COR-L47 (cell line): ENCODE measurements around the gene OR1D5.
"Not testable (repeated sequence)": the region's sequence is repeated elsewhere in the genome, so short reads cannot be mapped to it uniquely, and the experiment has no call there.

ENCODE experiments used
- DNase-seq: peaks from one replicate; lab custom pipeline; 2025; lab: John Stamatoyannopoulos, UW

Gene OR1D5

DNA sequence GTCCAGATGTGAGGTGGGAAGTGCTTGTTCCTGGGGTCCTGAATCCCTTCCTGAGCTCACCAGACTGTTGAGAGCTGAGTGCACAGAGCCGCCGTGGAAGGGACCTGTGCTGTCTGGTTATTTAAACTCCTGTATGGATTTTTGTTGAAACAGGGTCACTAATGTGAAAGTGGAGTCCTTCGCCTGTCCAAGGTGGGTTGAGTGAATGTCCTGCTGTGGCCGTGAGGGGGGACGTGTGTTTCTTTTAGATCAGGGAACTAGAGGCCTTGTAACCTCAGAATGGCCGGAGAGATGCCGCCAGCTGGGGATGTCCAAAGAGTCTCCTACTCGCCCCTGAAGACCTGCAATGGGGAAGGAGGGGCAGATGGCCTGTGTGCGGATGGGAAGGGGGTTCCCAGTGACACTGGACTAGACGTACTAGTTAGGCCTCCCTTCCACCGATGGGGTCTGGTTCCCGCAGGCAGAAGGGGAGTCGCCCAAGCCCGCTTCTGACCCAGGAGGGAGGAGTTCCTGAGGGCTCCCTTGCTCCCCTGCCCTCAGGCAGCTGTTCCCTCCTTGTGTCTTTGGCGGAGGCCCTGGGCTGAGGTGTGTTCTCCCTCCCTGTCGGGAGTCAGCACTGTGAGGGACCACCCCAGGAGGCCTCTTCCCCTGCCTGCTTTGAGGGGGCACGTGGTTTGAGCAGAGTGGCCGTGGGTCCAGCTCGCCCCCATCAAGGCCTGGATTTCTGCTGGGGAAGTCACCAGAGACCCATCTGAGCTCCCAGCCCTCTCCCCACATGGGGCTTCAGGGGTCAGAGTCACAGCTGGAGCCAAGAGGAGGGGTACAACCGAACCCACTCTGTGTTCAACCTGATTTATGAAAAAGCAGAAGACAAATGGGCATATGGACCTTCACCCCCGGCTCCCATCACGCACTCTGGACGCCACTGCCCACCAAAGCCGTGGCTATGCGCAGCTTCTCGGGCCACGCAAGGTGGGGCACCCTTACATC, 30.9 kb downstream of the OR1D5 start:
- DNase-seq: no peak

DNA sequence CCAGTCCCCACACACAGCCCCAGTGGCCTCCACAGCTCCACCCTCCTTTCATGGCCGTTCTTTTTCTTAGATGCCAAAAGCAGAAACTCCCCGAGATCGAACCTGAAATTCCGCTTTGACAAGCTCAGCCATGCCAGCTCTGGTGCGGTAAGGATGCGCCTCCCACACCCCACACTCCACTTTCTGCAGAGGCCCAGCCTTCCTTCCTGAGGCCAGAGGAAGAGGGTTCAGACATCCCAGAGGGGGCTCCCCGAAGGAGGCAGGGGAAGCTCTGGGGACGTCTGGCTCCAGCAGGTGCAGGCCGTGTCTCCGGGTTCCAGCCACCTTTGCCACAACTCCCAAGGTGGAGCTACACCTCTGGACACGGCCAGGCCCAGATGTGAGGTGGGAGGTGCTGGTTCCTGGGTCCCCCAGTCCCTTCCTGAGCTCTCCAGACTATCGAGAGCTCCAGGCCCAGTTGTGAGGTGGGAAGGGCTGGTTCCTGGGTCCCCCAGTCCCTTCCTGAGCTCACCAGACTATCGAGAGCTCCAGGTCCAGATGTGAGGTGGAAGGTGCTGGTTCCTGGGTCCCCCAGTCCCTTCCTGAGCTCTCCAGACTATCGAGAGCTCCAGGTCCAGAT, 32.4 kb downstream of the OR1D5 start:
- DNase-seq: not testable (repeated sequence)

GRCh38 chr17:3030096-3030495, 33.3 kb downstream of the OR1D5 start:
- no peak for DNase-seq

GRCh38 chr17:3029213-3029913, 34.0 kb downstream of the OR1D5 start:
- no peak for DNase-seq

DNA sequence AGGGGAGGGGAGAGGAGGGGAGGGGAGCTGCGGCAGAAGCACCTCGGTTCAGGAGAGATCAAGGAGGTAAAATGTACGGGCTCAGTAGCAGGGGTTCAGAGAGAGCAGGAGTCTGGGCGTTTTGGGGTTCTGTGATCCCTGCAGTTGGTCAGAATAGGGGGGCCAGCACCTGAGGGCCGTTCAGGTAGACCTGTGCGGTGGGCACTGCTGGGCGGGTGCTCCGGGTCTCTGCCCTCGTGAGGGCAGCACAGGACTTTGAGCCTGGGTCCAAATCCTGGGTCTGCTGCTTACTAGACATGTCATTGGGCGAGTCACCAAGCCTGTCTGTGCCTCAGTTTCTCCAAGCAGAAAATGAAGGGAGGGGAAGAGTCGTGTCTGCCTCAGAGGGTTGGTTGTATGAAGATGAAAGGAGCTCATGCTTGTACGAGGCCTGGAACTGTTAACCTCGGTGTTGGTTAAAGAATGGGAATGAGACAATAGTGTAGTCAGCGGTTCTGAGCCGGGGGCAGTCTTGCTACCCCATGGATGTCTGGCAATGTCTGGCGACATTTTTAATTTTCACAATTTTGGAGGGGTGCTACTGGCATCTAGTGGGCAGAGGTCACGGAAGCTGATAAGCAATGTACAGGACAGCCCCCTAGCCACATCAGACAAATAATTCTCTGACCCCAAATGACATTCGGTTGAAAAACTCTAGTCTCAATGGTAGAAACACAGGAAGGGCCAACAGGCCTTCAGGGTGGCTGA, 35.4 kb downstream of the OR1D5 start:
- DNase-seq: no peak

DNA sequence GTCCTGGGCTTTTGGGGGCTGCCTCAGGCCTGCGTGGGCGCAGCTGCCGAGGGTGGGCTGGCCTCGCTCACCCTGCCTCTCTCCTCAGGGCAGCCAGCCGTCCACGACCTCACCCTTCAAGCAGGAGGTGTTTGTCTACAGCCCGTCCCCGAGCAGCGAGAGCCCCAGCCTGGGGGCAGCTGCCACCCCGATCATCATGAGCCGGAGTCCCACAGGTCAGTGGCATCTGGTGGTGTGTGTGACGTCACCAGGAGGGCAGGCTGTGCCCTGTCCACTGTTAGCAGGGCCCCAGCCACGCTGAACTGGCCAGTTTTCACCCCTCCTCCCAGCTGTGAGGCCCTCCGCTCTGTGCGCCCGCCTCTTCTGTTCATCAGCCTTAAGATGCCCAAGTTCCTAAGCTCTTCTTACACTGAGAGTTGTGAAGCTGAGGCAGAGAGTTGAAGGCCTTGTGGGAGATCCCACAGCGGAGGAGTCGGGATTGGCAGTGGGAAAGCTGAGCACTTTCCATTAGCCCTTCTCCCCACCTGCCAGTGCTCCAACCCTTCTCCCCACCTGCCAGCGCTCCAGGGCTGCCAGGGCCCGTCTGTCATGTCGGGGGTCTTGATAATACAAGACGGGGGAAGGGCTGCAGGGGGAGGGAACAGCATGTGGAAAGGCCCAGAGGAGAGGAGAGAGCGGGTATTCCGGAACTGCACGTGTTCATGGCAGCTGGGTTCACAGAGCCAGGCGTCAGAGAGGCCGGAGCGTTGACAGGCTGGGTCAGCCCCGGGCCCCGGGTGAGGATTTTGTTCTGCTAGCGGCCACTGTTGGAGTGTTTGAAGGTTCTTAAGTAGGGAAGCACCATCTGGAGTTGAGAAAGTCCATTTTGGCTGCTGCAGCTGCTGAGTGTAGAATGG, 36.3 kb downstream of the OR1D5 start:
- DNase-seq: no peak

DNA sequence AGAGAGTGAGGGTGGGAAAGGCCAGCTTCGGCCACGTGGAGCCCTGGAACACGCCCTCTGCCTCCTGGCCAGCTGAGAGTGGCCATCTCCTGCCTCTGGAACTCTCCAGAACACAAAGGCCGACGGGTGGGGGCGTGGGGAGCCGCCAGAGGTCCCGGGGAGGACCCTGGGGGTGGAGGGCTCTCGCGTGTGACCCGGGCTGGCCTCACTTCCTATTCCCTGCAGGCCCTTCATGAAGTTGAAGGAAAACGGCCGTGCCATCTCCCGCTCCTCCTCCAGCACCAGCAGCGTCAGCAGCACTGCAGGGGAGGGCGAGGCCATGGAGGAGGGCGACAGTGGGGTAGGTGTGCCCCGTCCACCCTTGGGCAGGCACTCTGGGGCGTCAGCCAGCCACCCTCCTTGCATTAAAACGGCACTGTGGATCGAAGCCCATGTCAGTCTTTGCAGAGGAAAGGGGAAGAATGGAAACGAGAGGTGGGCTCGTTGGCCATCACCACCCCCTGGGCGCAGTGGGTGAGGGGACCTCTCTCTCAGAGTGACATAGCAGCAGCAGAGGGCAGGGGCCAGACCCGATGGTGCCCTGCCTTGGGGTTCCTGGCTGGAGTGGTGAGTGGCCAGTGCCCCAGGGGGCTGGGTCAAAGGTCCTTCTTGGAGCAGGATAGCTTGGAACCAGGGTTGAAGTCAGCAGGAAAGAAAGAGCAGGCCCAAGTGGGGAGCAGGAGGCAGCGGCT, 37.1 kb downstream of the OR1D5 start:
- DNase-seq: no peak

- no peak for DNase-seq
Measured at GRCh38 chr17:3025421-3026124, 37.8 kb downstream of the OR1D5 start.

- no peak for DNase-seq
Measured at GRCh38 chr17:3024346-3024745, 39.1 kb downstream of the OR1D5 start.

DNA sequence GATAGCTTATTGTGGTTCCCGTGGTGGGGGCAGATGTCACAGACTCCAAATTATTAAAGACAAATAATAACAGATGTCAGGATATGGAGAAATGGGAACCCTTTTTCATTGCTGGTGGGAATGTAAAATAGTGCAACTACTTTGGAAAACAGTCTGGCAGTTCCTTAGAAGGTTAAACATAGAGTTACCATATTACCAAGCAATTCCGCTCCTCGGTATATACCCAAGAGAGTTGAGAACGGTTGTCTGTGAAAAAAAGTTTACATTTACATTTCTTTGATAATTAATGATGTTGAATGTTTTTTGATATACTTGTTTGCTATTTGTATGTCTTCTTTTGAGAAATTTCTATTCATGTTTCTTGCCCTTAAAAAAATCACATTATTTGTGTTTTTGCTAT, 41.2 kb downstream of the OR1D5 start:
- DNase-seq: no peak

GRCh38 chr17:3020381-3020780, 43.0 kb downstream of the OR1D5 start:
- no peak for DNase-seq

DNA sequence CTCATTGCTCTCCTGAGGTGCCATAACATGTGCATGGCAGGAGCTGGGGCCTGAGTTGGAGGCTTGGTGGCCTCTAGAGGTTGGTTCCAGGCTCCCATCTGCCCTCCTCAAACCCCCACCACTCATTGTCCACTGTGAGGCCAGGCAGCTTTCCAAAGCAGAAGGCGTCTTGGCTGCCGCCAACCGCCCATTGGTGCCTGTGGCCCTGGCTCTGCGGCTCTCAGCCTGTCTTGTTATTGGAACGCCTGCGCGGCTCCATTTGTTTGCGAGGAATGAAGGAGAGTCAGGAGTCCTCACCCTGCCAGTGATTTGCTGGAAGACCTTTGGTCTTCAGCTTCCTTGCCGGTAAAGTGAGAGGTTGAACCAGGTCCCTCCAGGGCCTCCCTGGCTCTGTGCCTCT, 43.6 kb downstream of the OR1D5 start:
- DNase-seq: no peak

DNA sequence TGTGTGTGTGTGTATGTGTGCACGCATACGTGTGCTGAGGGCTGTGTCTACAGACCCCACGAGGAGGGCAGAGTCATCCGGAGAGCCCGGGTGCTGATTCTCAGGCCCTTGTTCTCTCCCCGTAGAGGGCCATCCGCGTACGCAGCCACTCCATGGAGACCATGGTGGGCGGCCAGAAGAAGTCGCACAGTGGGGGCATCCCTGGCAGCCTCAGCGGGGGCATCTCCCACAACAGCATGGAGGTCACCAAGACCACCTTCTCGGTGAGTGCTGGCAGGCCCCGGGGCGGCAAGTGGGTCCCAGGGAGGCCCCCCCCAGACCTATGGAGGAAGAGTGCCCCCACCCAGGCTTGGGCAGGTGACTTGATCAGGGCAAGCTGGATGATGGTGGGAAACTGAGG, 45.5 kb downstream of the OR1D5 start:
- no peak for DNase-seq

DNA sequence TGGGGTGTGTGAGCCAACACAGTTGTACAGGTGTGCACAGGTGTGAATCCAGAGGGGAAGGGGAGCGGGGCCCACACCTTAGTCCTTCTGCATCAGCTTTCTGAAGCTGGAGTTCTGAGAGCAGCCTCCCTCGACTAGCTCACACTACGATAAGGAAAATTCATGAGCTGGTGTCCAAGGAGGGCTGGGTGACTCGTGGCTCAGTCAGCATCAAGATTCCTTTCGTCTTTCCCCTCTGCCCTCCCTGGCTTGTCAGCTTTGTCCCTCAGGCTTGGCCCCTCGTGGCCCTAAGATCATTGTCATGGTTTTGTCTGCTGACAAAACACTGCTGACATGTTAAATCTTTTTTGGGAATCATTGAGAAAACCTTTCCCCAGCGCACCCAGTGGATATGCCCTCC, 47.5 kb downstream of the OR1D5 start:
- no peak for DNase-seq

DNA sequence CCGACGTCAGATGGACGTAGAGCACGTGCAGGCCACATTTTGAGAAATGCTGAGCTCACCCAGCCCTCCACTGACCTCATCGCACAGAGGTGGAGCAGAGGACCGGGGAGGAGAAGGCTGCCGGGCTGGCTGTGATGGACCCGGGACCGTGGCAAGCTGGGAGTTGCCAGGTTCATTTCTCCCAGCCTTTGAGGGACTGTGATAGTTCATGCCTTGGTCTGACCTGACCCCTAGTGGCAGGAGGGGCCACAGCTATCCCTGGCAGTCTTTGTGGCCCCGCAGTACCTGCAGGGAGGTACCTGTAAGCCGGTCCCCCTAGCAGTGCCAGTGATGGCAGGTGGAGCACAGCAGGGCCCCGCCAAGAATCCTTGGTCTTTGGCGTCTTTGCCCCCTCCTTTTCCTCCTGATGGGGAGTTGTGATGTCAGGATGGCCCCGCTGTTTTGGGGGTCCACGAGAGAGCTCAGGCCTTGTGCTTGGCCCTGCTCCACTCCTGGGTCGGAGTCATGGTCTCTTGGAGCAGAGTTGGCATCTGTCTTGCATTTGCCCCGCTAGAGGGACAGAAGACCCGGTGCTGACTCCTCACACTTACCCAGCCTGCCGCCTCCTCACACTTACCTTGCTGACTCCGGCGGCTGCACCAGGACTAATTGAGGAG, 50.4 kb downstream of the OR1D5 start:
- no peak for DNase-seq
